Medulla oblongata (tissue), 1 donor: ENCODE data around the gene TRIM48.
"Not testable (repeated sequence)": the region's sequence is repeated elsewhere in the genome, so short reads cannot be mapped to it uniquely, and the experiment has no call there.

Experiments used
- DNase-seq: peaks from one replicate; pipeline ENCODE4 v3.0.0-alpha.2; 2015; ENCODE audit errors: extremely low spot score

The TRIM48 gene

DNA sequence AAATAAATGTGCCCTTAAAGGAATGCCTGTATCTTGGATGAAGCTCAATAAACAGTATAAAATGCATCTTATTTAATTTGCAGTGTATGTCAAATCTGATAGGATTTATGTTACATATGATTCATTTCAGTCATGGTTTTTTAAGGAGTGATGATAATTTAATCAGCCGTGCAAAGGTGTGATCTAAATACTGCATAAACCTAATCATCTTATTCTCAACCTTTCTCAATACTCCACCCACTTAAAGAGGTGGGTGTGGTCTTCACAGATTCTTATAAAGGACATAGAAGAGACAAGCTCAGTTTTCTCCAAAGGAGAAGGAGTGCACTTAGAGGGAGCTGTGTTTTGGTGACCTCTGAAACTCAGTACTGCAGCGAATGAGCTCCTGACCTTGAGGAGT, at the start of gene TRIM48:
Gene TRIM48, plus strand, starts transcription at position 301 of the 400 bp plus-strand sequence. CDS start 113 bp downstream, outside the sequence.
- DNase-seq: not testable (repeated sequence)

DNA sequence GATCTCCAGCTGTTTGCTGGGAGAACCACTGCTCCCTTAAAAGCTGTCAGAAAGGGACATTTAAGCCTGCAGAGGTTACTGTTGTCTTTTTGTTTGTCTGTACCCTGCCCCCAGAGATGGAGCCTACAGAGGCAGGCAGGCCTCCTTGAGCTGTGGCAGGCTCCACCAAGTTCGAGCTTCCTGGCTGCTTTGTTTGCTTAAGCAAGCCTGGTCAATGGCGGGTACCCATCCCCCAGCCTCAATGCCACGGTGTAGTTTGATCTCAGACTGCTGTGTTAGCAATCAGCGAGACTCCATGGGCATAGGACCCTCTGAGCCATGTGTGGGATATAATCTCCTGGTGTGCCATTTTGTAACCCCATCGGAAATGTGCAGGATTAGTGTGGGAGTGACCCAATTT, 23.6 kb upstream of the TRIM48 start:
- DNase-seq: not testable (repeated sequence)

- DNase-seq: no peak
Measured at GRCh38 chr11:55263081-55263480, 1.1 kb downstream of the TRIM48 start.
